Lung (tissue), 12 donors: ENCODE measurements around the gene TBX6. TPM values are rescaled to one million over a fixed set of nuclear protein-coding genes. Genes with fewer than 3 reads are reported as not detected.

Source experiments
- ATAC-seq: fragments of 200-7000 bp; cut with Tn5 transposase; one replicate; pipeline ENCODE4 v1.9.1; 2020; ENCODE audit warnings: moderate number of reproducible peaks; ENCODE audit not compliant: insufficient read depth, low FRiP score
- DNase-seq, 3 donors: peaks; one replicate each; pipeline ENCODE4 v3.0.0-alpha.2; 2013 to 2017
- H3K27ac ChIP-seq, 2 donors: one replicate each; pipeline ENCODE4 v1.5.1; 2013; ENCODE audit warnings: mild to moderate bottlenecking in 2 of 2, moderate library complexity in 2 of 2, control low read depth in 1 of 2, inconsistent platforms in 1 of 2, low read depth in 1 of 2, low read length in 1 of 2
- H3K27me3 ChIP-seq, 3 donors: one replicate each; pipeline ENCODE4 v1.5.1; 2013; ENCODE audit warnings: low read length in 2 of 3; ENCODE audit not compliant: control insufficient read depth in 3 of 3, insufficient read depth in 3 of 3
- H3K36me3 ChIP-seq, 4 donors: one replicate each; pipeline ENCODE4 v1.5.1; 2013; ENCODE audit warnings: low read length in 4 of 4, mild to moderate bottlenecking in 1 of 4, moderate library complexity in 1 of 4; ENCODE audit not compliant: control insufficient read depth in 4 of 4, insufficient read depth in 4 of 4
- H3K4me1 ChIP-seq, 5 donors: one replicate each; pipeline ENCODE4 v1.5.1; 2013; ENCODE audit warnings: low read length in 5 of 5, mild to moderate bottlenecking in 2 of 5, moderate library complexity in 1 of 5; ENCODE audit not compliant: control insufficient read depth in 5 of 5, insufficient read depth in 5 of 5
- H3K4me3 ChIP-seq: one replicate; pipeline ENCODE4 v1.5.1; 2013; ENCODE audit warnings: mild to moderate bottlenecking, control low read depth, moderate library complexity
- H3K9ac ChIP-seq, 2 donors: one replicate each; pipeline ENCODE4 v1.5.1; 2013; ENCODE audit warnings: low read length in 2 of 2, control low read depth in 1 of 2; ENCODE audit not compliant: insufficient read depth in 1 of 2
- H3K9me3 ChIP-seq, 4 donors: one replicate each; pipeline ENCODE4 v1.5.1; 2013; ENCODE audit warnings: low read length in 3 of 4, mild to moderate bottlenecking in 1 of 4, moderate library complexity in 1 of 4; ENCODE audit not compliant: control insufficient read depth in 4 of 4, insufficient read depth in 3 of 4
- WGBS, 2 donors: extraction: QIAGEN DNeasy Blood & Tissue Kit; methylation state at CpG; one replicate each; pipeline ENCODE4 v1.1.7; 2013; 5-methylcytosine and 5-hydroxymethylcytosine counted together
- polyA plus RNA-seq, 2 donors: library from polyadenylated mRNA; stranded (reverse); fragments of 200-250 nt; gene quantifications; one replicate each; pipeline ENCODE4 v1.2.1, GENCODE V29; 2013
- total RNA-seq, 2 donors: library from RNA; depleted of rRNA in 1 of 2; stranded (reverse); fragments of >200 nt in 1 of 2; gene quantifications; one replicate each; pipeline ENCODE4 v1.2.1, GENCODE V29; 2014 to 2021
- TF ChIP-seq, protein P1 (sequence below): IDR thresholded peaks from 2 replicates; pipeline ENCODE4 v1.5.1; 2012; ENCODE audit warnings: mild to moderate bottlenecking; ENCODE audit errors: control extremely low read depth, extremely low read depth
- donor health status: control.
- donor health status: control.
- donor health status: Bipolar disorder and iron deficiency.
- donor health status: healthy.
- donor health status: DM: yes; HTN: yes; CAD: no.

The TBX6 gene
- total and polyA plus RNA-seq, 4 donors, result 0.60 to 1.7 (median 1.3) TPM

DNA sequence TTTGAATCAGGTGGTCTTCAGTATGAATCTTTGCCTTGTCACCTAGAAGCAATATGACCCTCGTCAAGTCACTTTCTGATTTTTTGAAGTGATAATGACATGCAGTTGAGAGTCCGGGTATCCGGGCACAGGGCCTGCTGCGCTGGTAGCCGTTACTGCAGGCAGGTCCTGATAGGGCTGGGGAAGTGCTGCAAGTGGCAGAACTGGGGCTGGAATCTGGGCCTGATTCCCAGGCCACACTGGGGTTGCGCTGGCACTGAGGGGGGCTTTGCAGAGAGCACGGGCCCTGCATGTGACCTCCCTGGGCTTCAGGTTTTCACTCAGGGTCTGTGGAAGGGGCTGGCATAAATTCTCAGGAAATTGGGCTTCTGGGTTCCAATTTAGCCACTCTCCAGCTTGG is 13.0 kb downstream of the TBX6 start:
- TF ChIP-seq, protein P1, sequence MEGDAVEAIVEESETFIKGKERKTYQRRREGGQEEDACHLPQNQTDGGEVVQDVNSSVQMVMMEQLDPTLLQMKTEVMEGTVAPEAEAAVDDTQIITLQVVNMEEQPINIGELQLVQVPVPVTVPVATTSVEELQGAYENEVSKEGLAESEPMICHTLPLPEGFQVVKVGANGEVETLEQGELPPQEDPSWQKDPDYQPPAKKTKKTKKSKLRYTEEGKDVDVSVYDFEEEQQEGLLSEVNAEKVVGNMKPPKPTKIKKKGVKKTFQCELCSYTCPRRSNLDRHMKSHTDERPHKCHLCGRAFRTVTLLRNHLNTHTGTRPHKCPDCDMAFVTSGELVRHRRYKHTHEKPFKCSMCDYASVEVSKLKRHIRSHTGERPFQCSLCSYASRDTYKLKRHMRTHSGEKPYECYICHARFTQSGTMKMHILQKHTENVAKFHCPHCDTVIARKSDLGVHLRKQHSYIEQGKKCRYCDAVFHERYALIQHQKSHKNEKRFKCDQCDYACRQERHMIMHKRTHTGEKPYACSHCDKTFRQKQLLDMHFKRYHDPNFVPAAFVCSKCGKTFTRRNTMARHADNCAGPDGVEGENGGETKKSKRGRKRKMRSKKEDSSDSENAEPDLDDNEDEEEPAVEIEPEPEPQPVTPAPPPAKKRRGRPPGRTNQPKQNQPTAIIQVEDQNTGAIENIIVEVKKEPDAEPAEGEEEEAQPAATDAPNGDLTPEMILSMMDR, result no peak
- ATAC-seq (no peak), DNase-seq (no peak)
- Histone ChIP-seq H3K9me3 (no peaks in the 10 kb centered on the region), H3K9ac (no peak overlapping the region), H3K27ac (no peak overlapping the region), H3K27me3 (no peaks in the 10 kb centered on the region), H3K4me1 (peaks cover 4 to 20% (median 8%) of the 10 kb centered on the region in 5 donors), H3K36me3 (peaks cover 12 to 45% (median 37%) of the 10 kb centered on the region in 4 donors), H3K4me3 (no peak overlapping the region)
- WGBS, 2 donors, result 93 to 95% methylated on average over 7 of the region's 7 CpGs

DNA sequence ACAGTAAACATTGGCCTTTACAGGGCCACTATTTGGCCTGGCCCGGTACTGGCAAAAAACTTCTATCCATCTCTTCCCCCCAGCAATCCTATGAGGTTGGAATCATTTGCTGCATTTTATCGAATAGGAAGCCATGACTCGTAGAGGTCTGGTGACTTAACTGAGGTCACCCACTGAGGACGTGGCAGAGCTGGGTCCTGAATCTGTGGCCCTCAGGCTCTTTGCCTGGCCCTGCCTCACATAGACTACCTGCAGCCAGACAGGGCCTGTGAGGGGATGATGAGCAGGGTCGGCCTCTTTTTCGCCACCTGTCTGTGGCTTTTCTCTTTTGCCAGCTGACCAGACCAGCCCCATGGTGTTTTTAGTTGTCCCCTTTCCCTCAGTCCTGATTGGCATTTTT is 14.1 kb downstream of the TBX6 start:
- ATAC-seq (no peak), DNase-seq (no peak)
- TF ChIP-seq, protein P1, result no peak
- H3K4me1 ChIP-seq, result peaks cover 4 to 20% (median 8%) of the 10 kb centered on the region in 5 donors
- no peak overlapping the region for H3K9ac ChIP-seq
- WGBS, 2 donors, result 79 to 84% methylated on average over 6 of the region's 6 CpGs
- H3K9me3 ChIP-seq, result no peaks in the 10 kb centered on the region
- no peak overlapping the region for H3K27ac ChIP-seq
- H3K4me3 ChIP-seq, result no peak overlapping the region
- H3K27me3 ChIP-seq, result no peaks in the 10 kb centered on the region
- peaks cover 7 to 34% (median 30%) of the 10 kb centered on the region in 4 donors for H3K36me3 ChIP-seq

DNA sequence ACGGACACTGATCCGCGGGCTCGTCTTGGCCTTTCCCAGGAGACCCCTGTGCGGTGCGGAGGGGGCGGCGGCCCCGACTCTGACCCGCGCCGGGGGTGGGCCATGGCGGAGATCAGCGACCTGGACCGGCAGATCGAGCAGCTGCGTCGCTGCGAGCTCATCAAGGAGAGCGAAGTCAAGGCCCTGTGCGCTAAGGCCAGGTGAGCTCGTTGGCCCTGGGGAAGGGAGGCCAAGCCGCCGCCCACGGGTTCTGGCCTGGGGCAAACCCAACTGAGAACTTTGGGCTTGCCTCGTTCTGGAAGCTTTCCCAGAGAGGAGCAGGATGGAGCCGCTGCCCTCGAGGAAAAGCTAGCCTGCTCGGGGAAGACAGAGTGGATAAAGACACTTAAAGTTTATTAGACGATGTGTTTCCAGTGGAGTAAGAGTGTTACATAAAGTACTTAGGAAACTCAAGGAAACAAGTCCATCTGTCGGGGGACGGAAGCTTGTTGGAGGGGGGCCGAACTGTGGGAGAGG is 15.4 kb downstream of the TBX6 start:
- TF ChIP-seq, protein P1, result no peak
- Histone ChIP-seq H3K9ac (peak overlapping the region; percentile 82 to 90), H3K36me3 (peaks cover 6 to 35% (median 24%) of the 10 kb centered on the region in 4 donors), H3K4me1 (peaks cover 4 to 20% (median 8%) of the 10 kb centered on the region in 5 donors), H3K27ac (peak overlapping the region; percentile 78 to 92), H3K4me3 (peak overlapping the region; percentile 98), H3K9me3 (no peaks in the 10 kb centered on the region), H3K27me3 (no peaks in the 10 kb centered on the region)
- WGBS, 2 donors, result 1% methylated on average over 33 of the region's 33 CpGs
- DNase-seq (no peak), ATAC-seq (peak; percentile 19)
